GM19463 (cell line): ENCODE measurements around the gene MPZL1.
"Not testable (repeated sequence)": the region's sequence is repeated elsewhere in the genome, so short reads cannot be mapped to it uniquely, and the experiment has no call there.

ENCODE experiments used
- ATAC-seq: cut with Tn5 transposase; IDR thresholded peaks from one replicate; pipeline ENCODE4 v1.9.1; 2021; ENCODE audit warnings: mild to moderate bottlenecking, moderate library complexity; ENCODE audit not compliant: unreplicated experiment

MPZL1 gene

DNA sequence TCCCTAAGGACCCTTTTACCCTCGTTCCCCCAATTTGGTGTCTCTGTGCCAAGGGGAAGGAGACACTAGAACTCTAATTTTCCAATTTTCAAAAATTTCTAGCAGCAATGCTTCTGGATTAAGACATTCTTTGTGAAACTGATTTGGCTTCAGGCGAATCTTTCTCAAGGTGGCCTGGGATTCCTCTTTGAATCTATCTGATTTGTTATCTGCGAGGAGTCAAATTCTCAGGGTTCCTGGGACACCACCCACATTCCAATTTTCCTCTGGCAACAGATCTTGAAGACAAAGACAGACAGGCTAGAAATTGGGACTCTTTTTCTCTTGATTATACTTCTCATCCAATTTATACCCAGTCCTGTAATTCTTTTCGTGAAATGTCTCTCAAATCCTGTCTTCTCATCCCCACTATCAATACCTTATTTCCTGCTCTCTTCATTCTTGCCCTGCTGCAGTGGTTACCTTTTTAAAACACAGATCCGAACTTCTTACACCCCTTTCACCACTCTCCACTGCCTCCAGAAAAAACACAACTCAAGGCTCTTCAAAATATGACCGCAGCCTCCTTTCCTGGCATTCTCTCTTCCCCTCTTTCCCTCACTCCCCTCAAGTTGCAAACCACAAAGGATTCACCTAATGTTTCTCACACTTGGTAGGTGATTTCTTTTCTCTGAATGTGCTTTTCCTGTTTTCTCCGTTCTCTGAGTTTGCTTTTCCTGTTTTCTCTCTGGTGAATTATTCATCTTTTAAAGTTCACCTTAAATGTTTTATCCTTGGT, 2.7 kb upstream of the MPZL1 start:
- no peak for ATAC-seq

DNA sequence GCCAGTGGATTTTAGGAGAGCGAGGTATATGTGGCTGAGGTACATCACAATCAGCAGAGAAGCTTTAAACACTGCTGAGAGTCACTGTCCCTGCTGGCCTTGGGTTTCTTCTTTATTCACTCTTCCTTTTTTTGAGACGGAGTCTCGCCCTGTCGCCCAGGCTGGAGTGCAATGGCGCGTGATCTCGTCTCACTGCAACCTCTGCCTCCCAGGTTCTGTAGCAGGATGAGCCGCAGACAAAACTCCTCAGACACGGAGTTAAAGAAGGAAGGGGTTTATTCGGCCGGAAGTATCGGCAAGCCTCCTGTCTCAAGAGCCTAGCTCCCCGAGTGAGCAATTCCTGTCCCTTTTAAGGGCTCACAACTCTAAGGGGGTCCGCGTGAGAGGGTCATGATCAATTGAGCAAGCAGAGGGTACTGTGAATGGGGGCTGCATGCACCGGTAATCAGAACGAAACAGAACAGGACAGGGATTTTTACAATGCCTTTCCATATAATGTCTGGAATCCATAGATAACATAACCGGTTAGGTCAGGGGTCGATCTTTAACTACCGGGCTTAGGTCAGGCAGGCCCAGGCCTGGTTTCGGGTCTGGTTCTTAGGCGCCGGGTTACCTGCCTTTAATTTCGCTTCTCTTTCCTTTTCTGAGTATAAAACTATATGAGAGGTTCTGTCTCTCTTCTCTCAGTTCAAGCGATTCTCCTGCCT, 1.9 kb upstream of the MPZL1 start:
- ATAC-seq = not testable (repeated sequence)

GRCh38 chr1:167720965-167721616, 691 bp upstream of the MPZL1 start:
- ATAC-seq = no peak

DNA sequence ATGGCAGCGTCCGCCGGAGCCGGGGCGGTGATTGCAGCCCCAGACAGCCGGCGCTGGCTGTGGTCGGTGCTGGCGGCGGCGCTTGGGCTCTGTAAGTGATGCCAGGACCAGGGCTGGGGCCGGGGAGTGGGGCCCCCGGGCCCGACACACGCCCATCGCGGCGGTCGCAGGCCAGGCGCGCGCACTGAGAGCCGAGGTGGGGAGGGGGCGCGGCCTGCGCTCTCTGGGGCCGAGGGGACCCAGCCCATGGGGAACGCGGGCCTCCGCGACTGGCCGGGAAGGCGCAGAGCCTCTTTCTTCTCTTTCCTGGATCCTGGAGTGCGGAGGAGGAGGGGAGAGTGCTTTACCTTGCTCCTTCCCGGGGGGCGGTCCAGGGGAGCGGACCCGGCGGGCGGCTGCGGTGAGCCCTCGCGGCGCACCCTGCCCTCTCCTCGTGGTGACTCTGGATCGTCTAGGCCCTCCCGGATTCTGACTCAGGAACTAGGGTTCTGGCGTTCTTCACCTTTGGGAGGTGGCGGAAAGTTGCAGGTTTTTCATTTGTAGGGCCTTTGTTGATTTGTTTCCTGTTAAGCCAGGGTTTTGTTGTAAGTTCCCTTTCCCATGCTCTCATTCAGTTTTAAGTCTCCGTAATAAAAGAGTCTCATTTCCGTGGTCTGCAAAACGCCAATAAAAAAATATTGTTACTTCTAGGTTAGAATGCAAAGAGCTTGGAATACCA, 529 bp downstream of the MPZL1 start:
- ATAC-seq = peak; percentile 28

GRCh38 chr1:167722870-167723251, 1.1 kb downstream of the MPZL1 start:
- no peak for ATAC-seq

GRCh38 chr1:167723707-167724323, 2.0 kb downstream of the MPZL1 start:
- no peak for ATAC-seq

DNA sequence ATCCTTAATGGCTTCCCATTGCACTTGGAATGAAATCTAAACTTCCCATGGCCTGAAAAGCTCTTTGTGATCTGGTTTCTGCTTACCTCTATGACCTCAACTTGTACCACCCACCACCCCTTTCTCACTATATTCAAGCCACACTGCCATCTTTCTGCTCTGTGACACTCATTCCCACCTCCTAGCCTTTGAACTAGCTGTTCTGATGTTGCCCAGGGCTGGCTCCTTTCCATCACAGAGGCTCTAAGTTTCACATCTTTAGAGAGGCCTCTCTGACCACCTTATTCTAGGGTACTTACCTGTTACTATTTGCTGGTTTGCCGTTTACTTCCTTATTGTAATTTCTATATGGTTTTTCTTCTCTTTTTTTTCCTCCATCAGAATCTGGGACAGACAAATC, 4.2 kb downstream of the MPZL1 start:
- ATAC-seq = no peak

GRCh38 chr1:167728818-167729410, 7.1 kb downstream of the MPZL1 start:
- ATAC-seq = no peak

DNA sequence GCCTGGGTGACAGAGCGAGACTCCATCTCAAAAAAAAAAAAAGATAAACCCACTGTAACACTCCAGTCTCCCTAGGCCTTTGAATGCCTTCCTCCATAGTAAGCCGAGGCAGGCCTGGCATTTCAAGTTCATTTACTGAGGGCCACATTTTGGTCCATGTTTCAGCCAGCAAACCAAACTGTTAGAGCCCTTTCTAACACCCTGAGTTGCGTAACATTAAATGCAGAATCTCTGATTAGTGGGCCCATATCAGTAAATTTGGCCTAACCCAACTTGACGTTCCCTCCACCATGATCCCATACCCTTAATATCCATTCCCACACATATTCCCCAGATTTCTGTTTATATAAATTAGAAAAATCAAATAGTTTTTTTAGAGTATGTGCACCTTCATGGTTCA, 12.4 kb downstream of the MPZL1 start:
- ATAC-seq = no peak

DNA sequence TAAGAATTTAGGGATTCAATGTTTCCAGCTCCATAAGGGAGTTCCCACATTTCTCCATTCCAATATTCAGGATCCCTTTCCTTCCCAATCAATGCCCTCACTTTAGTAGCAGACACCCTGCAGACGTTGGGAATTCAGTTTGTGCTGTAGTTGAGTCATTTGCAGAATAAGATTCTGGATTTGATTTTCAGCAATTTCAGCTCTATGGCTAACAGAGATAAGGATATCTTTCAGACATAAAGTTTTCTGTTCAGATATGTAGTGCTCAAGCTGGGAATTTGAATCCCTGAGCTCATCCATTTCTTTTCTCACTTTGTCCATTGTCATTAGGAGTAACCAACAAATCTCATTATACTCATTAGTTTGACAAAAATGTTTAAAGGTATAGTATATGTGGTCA, 13.1 kb downstream of the MPZL1 start:
- ATAC-seq = no peak

GRCh38 chr1:167737169-167737568, 15.4 kb downstream of the MPZL1 start:
- ATAC-seq = no peak

DNA sequence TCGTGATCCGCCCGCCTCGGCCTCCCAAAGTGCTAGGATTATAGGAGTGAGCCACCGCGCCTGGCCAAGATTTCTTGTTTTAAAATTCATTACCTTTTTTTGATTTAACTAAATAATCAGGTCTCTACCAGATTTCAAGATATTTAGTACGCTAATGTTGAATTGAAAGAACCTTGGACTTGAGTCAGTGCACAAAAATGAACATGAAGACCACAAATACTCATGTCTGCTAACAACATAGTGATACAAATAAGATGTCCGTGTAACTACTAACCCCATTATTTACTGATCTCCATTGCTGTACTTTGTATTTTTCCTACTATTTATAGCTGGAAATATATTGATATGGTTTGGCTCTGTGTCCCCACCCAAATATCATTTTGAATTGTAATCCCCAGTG, 16.4 kb downstream of the MPZL1 start:
- ATAC-seq = no peak

DNA sequence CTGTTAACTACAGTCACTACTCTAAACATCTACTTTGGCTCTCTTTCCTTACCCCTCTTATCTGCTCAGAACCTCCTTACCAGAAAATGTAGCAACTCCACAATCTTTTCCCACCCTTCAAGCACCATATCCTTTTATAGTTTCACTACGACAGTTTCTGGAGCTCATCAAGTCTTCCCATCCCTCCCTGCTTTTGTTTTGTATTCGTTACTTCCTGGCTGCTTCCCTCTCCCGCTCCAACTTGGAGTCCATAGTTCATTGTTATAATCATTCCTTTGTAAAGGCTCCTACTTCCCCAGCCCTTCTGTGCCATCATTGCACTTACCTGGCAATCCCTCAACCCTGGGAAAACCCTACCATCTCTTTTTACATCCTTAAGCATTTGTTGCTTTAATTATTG, 18.0 kb downstream of the MPZL1 start:
- ATAC-seq = no peak

GRCh38 chr1:167741103-167741502, 19.3 kb downstream of the MPZL1 start:
- not testable (repeated sequence) for ATAC-seq

DNA sequence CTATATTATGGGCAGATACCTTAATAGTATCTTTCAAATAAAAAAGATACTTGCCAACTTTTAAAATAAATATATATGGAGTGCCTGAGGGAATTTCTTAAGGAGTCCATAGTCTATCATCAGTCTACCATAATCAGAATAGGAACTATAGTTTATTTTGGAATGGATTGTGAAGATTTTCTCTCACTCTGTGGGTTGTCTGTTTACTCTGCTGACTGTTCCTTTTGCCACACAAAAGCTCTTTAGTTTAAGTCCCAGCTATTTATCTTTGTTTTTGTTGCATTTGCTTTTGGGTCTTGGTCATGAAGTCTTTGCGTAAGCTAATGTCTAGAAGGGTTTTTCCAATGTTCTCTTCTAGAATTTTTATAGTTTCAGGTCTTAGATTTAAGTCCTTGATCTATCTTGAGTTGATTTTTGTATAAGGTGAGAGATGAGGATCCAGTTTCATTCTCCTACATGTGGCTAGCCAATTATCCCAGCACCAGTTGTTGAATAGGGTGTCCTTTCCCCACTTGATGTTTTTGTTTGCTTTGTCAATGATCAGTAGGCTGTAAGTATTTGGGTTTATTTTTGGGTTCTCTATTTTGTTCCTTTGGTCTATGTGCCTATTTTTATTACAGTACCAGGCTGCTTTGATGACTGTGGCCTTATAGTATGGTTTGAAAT, 20.7 kb downstream of the MPZL1 start:
- ATAC-seq = not testable (repeated sequence)

DNA sequence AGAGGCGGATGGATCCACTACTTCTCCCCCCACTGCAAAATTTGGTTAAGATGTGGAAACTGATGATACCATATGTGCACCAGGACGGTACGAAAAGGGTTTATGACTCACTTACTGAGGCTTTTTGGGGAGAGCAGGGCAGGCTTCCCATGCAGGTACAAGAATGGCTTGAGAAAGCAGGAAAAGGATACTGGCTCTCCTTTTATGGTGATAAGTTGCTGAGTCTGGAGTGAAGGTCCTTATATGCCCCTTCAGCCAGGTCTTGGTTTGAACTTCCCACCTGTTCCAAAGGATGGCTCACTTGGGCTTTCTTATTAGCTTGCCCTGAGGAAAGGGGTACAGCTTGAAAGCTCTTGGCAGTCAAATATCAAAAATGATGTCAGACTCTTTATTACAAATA, 23.1 kb downstream of the MPZL1 start:
- ATAC-seq = no peak

GRCh38 chr1:167746013-167746672, 24.4 kb downstream of the MPZL1 start:
- no peak for ATAC-seq

DNA sequence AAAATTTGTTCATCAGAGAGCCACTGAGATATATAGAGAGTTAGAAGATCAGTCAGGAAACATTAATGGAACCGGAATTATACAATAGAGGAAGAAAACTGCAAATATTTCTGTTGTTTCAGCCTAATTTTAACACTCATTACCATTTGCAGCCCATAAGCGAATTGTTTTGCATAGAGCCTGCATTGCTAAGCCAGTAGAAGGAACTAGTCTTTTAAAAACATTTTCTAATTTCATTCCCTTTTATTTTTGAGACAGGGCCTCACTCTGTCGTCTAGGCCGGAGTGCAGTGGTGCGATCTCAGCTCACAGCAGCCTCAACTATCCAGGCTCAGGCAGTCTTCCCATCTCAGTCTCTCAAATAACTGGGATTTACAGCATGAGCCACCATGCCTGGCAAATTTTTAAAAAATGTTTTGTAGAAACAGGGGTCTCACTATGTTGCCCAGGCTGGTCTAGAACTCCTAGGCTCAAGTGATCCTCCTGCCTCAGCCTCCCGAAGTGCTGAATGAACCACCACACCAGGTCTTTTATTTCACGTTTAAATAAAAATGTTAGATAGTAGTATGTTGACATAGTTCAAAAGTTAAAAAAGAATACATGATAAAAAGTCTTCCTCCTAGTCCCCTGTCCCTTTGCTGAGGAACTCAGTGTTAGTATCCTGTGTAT, 25.3 kb downstream of the MPZL1 start:
- ATAC-seq = peak; percentile 46

- no peak for ATAC-seq
These were observed 26.2 kb downstream of the MPZL1 start for GRCh38 chr1:167747988-167748387.
